ENCODE measurements around the gene MRNIP.

The MRNIP gene

DNA sequence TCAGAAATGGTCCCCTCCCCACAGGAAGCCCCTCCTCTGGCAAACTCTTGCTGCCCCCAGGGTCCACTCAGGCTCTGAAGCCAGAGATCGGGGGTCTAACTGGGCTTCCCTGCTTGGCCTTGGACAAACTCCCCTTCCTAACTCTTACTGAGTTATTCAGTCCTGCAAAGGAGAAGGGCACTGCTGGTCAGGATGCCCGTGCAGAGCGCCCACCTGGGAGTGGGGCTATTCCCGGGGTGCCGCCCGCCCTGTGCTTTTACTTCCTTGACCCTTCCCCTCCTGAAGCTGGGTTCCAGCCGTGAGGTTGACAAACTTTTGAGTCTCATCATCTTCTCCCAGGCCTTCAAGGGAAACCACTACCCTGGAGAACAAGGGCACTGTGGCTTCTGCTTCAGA lies 44.1 kb upstream of the MRNIP start:
- no peak overlapping the region for H3K27ac ChIP-seq
- TF ChIP-seq CTCF (IDR thresholded peaks at IDR 0.05) (no peak), ZFX (IDR thresholded peaks at IDR 0.05; ENCODE audit: borderline replicate concordance) (no peak)

- no peak overlapping the region for H3K27ac ChIP-seq
- no peak for TF ChIP-seq CTCF (IDR thresholded peaks at IDR 0.05)
- no peak for TF ChIP-seq ZFX (IDR thresholded peaks at IDR 0.05; ENCODE audit: borderline replicate concordance)
Observed at GRCh38 chr5:179901915-179902762, 43.5 kb upstream of the MRNIP start.

- H3K27ac ChIP-seq, result no peak overlapping the region
- TF ChIP-seq ZFX (IDR thresholded peaks at IDR 0.05; ENCODE audit: borderline replicate concordance), result no peak
Observed at GRCh38 chr5:179901462-179901861, 42.8 kb upstream of the MRNIP start.

DNA sequence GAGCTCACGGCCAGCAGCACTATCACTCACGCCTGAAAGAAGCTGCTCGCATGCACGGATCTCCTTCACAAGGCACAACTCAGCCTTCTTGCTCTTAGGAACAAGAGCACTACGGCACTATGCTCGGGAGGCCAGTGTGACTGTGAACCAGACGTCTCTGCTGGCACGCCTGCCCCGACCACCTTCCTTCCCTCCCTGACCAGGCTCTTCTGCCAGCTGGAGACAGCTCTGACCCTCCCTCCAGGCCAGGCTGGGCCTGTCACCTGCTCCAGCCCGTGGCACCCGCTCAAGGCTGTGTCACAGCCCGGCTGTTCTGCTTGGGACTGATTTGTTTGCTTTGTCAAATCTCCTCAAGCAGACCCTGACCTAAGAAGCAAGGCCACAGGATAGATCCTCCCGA lies 42.1 kb upstream of the MRNIP start:
- H3K27ac ChIP-seq, result no peak overlapping the region
- no peak for TF ChIP-seq CTCF (IDR thresholded peaks at IDR 0.05)
- no peak for TF ChIP-seq ZFX (IDR thresholded peaks at IDR 0.05; ENCODE audit: borderline replicate concordance)

DNA sequence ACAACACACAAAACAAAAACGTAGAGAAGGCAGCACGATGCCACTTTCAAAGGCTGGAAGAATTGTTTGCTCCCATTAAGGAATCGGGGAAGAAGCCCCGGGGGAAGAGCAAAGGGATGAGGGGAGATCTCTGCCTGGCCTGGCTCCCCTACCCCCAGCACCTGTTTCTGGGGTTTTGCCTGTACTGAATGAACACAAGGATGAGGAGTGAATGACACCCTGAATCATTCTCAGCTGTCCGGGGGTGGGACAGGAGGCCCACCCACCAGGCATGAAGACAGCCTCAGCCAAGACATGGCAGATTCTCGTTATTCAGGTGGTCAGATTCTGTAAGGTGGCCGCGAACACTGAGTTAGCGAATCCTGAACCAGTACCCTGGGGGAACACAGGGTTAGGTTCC lies 41.6 kb upstream of the MRNIP start:
- TF ChIP-seq CTCF (IDR thresholded peaks at IDR 0.05) (no peak), ZFX (IDR thresholded peaks at IDR 0.05; ENCODE audit: borderline replicate concordance) (no peak)

GRCh38 chr5:179895861-179896260 lies 37.2 kb upstream of the MRNIP start:
- TF ChIP-seq ZFX (IDR thresholded peaks at IDR 0.05; ENCODE audit: borderline replicate concordance), result no peak
- no peak for TF ChIP-seq CTCF (IDR thresholded peaks at IDR 0.05)
- H3K27ac ChIP-seq, result no peak overlapping the region

More for the DNA sequence above, 41.6 kb upstream of the MRNIP start:
- H3K27ac ChIP-seq, result no peak overlapping the region

DNA sequence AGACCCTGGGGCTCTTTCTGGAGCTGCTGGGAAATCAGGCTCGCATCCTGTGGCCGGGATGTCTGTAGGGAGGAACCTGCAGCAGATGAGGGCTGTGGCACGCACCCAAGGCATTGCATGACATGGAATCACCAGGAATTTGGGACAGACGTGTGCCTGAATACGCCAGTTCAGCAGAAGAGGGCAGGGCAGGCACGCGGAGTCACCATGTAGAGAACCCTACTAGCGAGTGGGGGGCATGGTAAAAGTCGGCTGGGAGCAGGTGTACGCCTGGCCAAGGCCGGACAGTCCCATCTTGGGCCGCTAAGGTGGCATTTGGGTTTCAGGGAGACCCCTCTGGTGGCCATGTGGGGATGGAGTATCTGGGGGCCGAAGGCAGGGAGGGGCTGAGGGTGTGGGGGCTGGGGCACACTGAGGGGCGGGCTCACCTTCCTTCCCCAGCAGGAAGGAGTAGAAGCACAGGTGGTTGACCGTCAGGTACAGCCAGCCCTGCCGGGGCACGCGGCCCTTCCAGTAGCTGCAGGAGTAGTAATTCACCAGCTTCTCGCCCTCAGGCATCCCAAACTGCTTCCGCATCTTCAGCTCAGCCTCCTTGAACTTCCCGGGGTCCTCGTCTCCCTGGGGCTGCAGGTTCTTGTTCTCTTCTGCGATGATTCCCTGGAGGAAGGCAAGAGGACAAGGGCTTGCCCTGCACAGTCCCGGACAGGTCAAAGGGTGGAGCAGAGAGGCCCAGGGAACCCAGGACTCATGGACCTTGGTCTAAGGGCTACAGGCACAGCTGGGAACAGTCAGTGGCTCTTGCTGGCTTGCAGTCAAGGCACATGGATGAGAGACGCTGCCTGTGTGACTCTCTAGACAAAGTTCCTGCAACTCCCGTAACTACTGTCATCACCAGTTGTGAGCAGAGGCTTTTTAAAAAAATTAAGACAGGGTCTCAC lies 35.6 kb upstream of the MRNIP start:
- no peak for TF ChIP-seq CTCF (IDR thresholded peaks at IDR 0.05)
- TF ChIP-seq ZFX (IDR thresholded peaks at IDR 0.05; ENCODE audit: borderline replicate concordance), result no peak

More for the DNA sequence above, 35.6 kb upstream of the MRNIP start:
- no peak overlapping the region for H3K27ac ChIP-seq
